NCI-H1105 (cell line): ENCODE results near the gene TPGS1.

Source experiments
- DNase-seq: peaks from one replicate; lab custom pipeline; 2025; lab: John Stamatoyannopoulos, UW

Gene TPGS1

GRCh38 chr19:539429-540030 lies 32.2 kb downstream of the TPGS1 start:
- DNase-seq: no peak

GRCh38 chr19:540867-541637 lies 33.8 kb downstream of the TPGS1 start:
- DNase-seq: no peak

GRCh38 chr19:541699-542098 lies 34.4 kb downstream of the TPGS1 start:
- DNase-seq: no peak

- DNase-seq: no peak
Measured at GRCh38 chr19:542173-542866, 35.0 kb downstream of the TPGS1 start.

- no peak for DNase-seq
Measured at GRCh38 chr19:543910-544608, 36.8 kb downstream of the TPGS1 start, which contains the start of gene GZMM. GZMM (plus strand) TSS chr19:544053; CDS start chr19:544072, 19 bp downstream.

- DNase-seq: no peak
Measured at GRCh38 chr19:547117-547516, 39.8 kb downstream of the TPGS1 start.

GRCh38 chr19:547836-548720 lies 40.8 kb downstream of the TPGS1 start:
- DNase-seq: no peak

- no peak for DNase-seq
Measured at GRCh38 chr19:548886-549830, 41.9 kb downstream of the TPGS1 start.

GRCh38 chr19:554817-555216 lies 47.5 kb downstream of the TPGS1 start:
- DNase-seq: no peak

GRCh38 chr19:555474-555808 lies 48.1 kb downstream of the TPGS1 start:
- DNase-seq: no peak

- no peak for DNase-seq
Measured at GRCh38 chr19:556611-557382, 49.5 kb downstream of the TPGS1 start.

GRCh38 chr19:558770-559439 lies 51.6 kb downstream of the TPGS1 start:
- no peak for DNase-seq

- DNase-seq: no peak
Measured at GRCh38 chr19:560121-560520, 52.8 kb downstream of the TPGS1 start.

GRCh38 chr19:566403-566802 lies 59.1 kb downstream of the TPGS1 start:
- no peak for DNase-seq

- DNase-seq: no peak
Measured at GRCh38 chr19:566844-567243, 59.5 kb downstream of the TPGS1 start.

GRCh38 chr19:567296-567900 lies 60.1 kb downstream of the TPGS1 start:
- DNase-seq: no peak
